Aorta (tissue), 5 donors: ENCODE results near the gene KIAA0753. TPM values are rescaled to one million over a fixed set of nuclear protein-coding genes. Genes with fewer than 3 reads are reported as not detected.

ENCODE experiments used
- ATAC-seq: fragments of 200-7000 bp; cut with Tn5 transposase; one replicate; pipeline ENCODE4 v1.9.1; 2022; ENCODE audit warnings: moderate library complexity; ENCODE audit not compliant: low FRiP score
- DNase-seq, 2 donors: peaks; one replicate each; pipeline ENCODE4 v3.0.0-alpha.2; 2020
- H3K27ac ChIP-seq, 2 donors: one replicate each; pipeline ENCODE4 v1.5.1; 2013; ENCODE audit warnings: low read length in 2 of 2, mild to moderate bottlenecking in 2 of 2, moderate library complexity in 2 of 2, control low read depth in 1 of 2, inconsistent platforms in 1 of 2, low read depth in 1 of 2
- H3K27me3 ChIP-seq, 2 donors: one replicate each; pipeline ENCODE4 v1.6.1; 2013; ENCODE audit warnings: control low read depth in 1 of 2, low read length in 1 of 2, mild to moderate bottlenecking in 1 of 2, moderate library complexity in 1 of 2; ENCODE audit not compliant: insufficient read depth in 2 of 2, control insufficient read depth in 1 of 2
- H3K36me3 ChIP-seq, 2 donors: one replicate each; pipeline ENCODE4 v1.6.1; 2013; ENCODE audit warnings: control low read depth in 1 of 2, low read length in 1 of 2, mild to moderate bottlenecking in 1 of 2; ENCODE audit not compliant: insufficient read depth in 2 of 2, control insufficient read depth in 1 of 2
- H3K4me1 ChIP-seq, 2 donors: one replicate each; pipeline ENCODE4 v1.6.1; 2013; ENCODE audit warnings: low read length in 2 of 2, control low read depth in 1 of 2, mild to moderate bottlenecking in 1 of 2, moderate library complexity in 1 of 2; ENCODE audit not compliant: insufficient read depth in 2 of 2, control insufficient read depth in 1 of 2
- H3K4me3 ChIP-seq, 2 donors: one replicate each; pipeline ENCODE4 v1.5.1; 2013; ENCODE audit warnings: low read length in 2 of 2, control low read depth in 1 of 2, mild to moderate bottlenecking in 1 of 2
- H3K9me3 ChIP-seq: one replicate; pipeline ENCODE4 v1.6.1; 2013; ENCODE audit warnings: mild to moderate bottlenecking, low read length; ENCODE audit not compliant: control insufficient read depth
- WGBS, 2 donors: extraction: QIAGEN DNeasy Blood & Tissue Kit; methylation state at CpG; one replicate each; pipeline ENCODE4 v1.1.7; 2013; 5-methylcytosine and 5-hydroxymethylcytosine counted together
- intact Hi-C, 2 donors: fragments of 100-400 bp; cut with DNase I; formaldehyde crosslinking; loops; one replicate each; pipeline versions ENCODE4 v1.14.2 to v1.15.0; 2022
- polyA plus RNA-seq, 2 donors: library from polyadenylated mRNA; stranded (reverse); fragments of 200-250 nt; gene quantifications; one replicate each; pipeline ENCODE4 v1.2.3, GENCODE V29; 2013
- total RNA-seq, 2 donors: library from RNA; stranded (reverse); fragmentation: NEBNext Ultra II Directional; extraction: Animal tissue kit (Norgen Biotek cat#: 25700); gene quantifications; one replicate each; pipeline ENCODE4 v1.2.1, GENCODE V29; 2021
- donor health status: healthy with polysubstance abuse.
- donor health status: Bipolar disorder and iron deficiency.
- donor health status: DM: no; HTN: no; CAD: no.
- donor health status: DM: no; HTN: no; CAD: no.
- donor health status: DM: yes; HTN: yes; CAD: no.

The KIAA0753 gene
- total and polyA plus RNA-seq, 4 donors, result 2.5 to 20.2 (median 10.3) TPM

GRCh38 chr17:6541886-6542285 lies 98.6 kb downstream of the KIAA0753 start:
- no peaks in the 10 kb centered on the region for H3K27me3 ChIP-seq
- 82 to 84% methylated on average over 4 of the region's 4 CpGs for WGBS, 2 donors
- peaks cover 3% of the 10 kb centered on the region for H3K9me3 ChIP-seq
- DNase-seq (peak in 1 of 2 donors; percentile 15), ATAC-seq (no peak)
- intact Hi-C loops, result no loop called here
- H3K4me3 ChIP-seq, result no peak overlapping the region
- H3K4me1 ChIP-seq, result no peaks in the 10 kb centered on the region
- no peaks in the 10 kb centered on the region for H3K36me3 ChIP-seq
- H3K27ac ChIP-seq, result no peak overlapping the region

DNA sequence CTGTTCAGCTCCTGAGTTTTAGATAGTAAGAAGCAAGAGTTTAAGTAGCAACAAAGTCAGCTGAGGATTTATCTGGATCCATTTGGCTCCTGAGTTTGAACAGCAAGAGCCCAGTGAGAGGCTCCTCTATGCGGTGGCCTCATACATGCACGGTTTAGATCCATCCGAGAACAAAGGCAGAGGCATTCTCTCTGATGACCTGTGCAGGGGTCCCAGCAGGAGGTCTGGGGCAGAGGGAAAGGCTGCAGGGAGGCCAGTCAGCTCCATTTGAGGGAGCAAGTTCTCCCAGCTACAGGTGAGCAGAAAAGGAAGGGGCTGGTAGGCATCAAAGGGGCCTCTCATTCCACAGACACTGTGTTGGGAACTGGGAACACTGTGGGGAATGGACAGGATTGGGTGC lies 100.6 kb downstream of the KIAA0753 start:
- ATAC-seq, result no peak
- Histone ChIP-seq H3K4me1 (no peaks in the 10 kb centered on the region), H3K4me3 (no peak overlapping the region), H3K9me3 (peaks cover 3% of the 10 kb centered on the region), H3K27me3 (no peaks in the 10 kb centered on the region), H3K27ac (no peak overlapping the region), H3K36me3 (no peaks in the 10 kb centered on the region)
- peak in 1 of 2 donors; percentile 23 for DNase-seq
- 54 to 56% methylated on average over 3 of the region's 3 CpGs for WGBS, 2 donors
- intact Hi-C loops, result no loop called here

DNA sequence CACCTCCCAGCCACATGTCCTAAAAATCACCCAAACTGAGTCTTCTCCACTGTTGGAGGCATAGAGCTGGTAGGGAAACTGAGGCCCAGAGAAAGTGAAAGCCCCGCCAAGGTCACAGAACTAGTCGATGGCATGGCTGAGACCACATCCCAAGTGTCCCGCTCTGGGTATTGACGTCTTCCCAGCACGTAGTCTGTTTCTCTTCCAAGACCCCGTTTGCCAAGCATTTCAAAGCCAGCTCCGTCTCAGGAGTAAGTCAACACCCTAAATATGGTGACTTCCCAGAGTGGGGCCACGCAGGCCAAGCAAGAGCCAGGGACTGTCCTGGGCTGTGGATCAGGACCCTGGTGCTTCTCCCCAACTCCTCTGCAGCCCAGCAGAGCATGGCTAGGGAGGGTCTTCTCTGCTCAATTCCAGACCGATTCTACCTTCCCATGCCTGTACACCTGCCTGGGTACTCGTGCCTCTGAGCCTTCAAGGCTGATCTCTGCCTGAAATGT lies 103.9 kb downstream of the KIAA0753 start:
- ATAC-seq, result no peak
- H3K4me3 ChIP-seq, result no peak overlapping the region
- 87% methylated on average over 10 of the region's 10 CpGs for WGBS, 2 donors
- H3K9me3 ChIP-seq, result peaks cover 3% of the 10 kb centered on the region
- DNase-seq, result peak in 1 of 2 donors; percentile 33
- intact Hi-C loops, result no loop called here
- no peaks in the 10 kb centered on the region for H3K27me3 ChIP-seq
- H3K36me3 ChIP-seq, result no peaks in the 10 kb centered on the region
- H3K27ac ChIP-seq, result no peak overlapping the region
- no peaks in the 10 kb centered on the region for H3K4me1 ChIP-seq

- Histone ChIP-seq H3K4me1 (no peaks in the 10 kb centered on the region), H3K36me3 (no peaks in the 10 kb centered on the region), H3K4me3 (no peak overlapping the region), H3K9me3 (peaks cover 3% of the 10 kb centered on the region), H3K27ac (no peak overlapping the region), H3K27me3 (no peaks in the 10 kb centered on the region)
- intact Hi-C loops, result no loop called here
- ATAC-seq (no peak), DNase-seq (peak in 1 of 2 donors; percentile 41)
- 84 to 90% methylated on average over 10 of the region's 10 CpGs for WGBS, 2 donors
These were observed 104.5 kb downstream of the KIAA0753 start for GRCh38 chr17:6536053-6536452.

DNA sequence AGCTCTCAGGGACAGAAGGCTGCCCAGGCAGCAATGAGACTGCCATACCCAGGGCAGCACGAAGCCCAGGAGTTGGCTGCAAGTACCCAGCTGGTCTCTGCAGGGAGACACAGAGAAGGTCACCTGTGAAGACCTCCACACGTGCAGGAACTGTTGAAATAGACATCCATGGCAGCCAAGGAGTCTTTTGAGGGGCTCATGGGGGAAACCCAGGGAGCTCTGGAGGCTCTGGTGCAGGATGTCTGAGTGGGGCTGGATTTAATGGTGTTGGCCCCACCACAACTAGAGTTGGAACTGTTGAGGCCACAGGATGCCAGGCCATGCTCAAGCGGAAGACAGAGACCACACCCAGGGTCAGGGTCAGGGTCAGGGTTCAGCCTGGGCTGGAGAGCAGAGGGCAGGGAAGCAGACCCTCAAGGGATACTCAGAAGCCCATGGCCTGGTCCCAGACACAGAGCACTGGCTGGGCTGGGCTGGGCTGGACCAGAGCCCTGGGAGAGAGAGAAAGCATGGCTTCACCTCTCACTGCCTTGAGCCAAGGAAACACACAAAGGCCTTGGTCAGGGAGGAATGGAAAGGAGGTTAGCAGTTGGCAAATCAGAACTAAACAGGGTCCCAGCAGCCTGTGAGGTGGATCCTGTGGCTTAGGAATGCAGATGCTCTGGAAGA lies 105.5 kb downstream of the KIAA0753 start:
- peak in 1 of 2 donors; percentile 54 for DNase-seq
- 78 to 81% methylated on average over 3 of the region's 3 CpGs for WGBS, 2 donors
- H3K4me3 ChIP-seq, result no peak overlapping the region
- H3K9me3 ChIP-seq, result peaks cover 2% of the 10 kb centered on the region
- intact Hi-C loops, result no loop called here
- no peak for ATAC-seq
- no peaks in the 10 kb centered on the region for H3K4me1 ChIP-seq
- H3K27me3 ChIP-seq, result no peaks in the 10 kb centered on the region
- no peaks in the 10 kb centered on the region for H3K36me3 ChIP-seq
- no peak overlapping the region for H3K27ac ChIP-seq

DNA sequence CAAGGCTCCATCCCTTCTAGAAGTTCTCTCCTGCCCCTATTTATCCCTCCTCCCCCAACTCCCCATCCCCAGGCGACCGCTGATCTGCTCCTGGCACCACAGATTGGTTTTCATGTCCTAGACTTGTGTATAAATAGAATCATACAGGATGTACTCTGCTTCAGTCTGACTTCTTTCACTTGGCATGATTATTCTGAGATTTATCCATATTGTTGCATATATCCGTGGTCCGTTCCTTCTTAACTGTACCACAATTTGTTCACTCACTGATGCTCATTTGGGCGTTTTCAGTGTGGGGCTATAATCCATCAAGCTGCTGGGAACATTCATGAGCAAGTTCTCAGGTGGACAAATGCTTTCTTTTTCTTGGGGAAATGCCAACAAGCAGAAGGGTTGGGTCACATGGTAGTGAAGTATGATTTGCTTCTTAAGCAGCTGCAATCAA lies 108.0 kb downstream of the KIAA0753 start:
- H3K27ac ChIP-seq, result no peak overlapping the region
- intact Hi-C loops, result no loop called here
- H3K36me3 ChIP-seq, result no peaks in the 10 kb centered on the region
- ATAC-seq (no peak), DNase-seq (peak in 1 of 2 donors; percentile 38)
- no peak overlapping the region for H3K4me3 ChIP-seq
- H3K9me3 ChIP-seq, result no peaks in the 10 kb centered on the region
- H3K27me3 ChIP-seq, result no peaks in the 10 kb centered on the region
- H3K4me1 ChIP-seq, result no peaks in the 10 kb centered on the region
- WGBS, 2 donors, result 57 to 77% methylated on average over 5 of the region's 5 CpGs

- WGBS, 2 donors, result 84 to 86% methylated on average over 7 of the region's 7 CpGs
- peak in 1 of 2 donors; percentile 46 for DNase-seq
- Histone ChIP-seq H3K27ac (no peak overlapping the region), H3K36me3 (no peaks in the 10 kb centered on the region), H3K4me1 (no peaks in the 10 kb centered on the region), H3K4me3 (no peak overlapping the region), H3K27me3 (no peaks in the 10 kb centered on the region), H3K9me3 (no peaks in the 10 kb centered on the region)
- intact Hi-C loops, result no loop called here
- ATAC-seq, result no peak
These were observed 108.9 kb downstream of the KIAA0753 start for GRCh38 chr17:6531575-6531974.

GRCh38 chr17:6530324-6530920 lies 110.1 kb downstream of the KIAA0753 start:
- DNase-seq, result peak in 1 of 2 donors; percentile 9
- no peaks in the 10 kb centered on the region for H3K4me1 ChIP-seq
- no peaks in the 10 kb centered on the region for H3K36me3 ChIP-seq
- H3K4me3 ChIP-seq, result no peak overlapping the region
- WGBS, 2 donors, result 75 to 77% methylated on average over 5 of the region's 5 CpGs
- ATAC-seq, result no peak
- intact Hi-C loops, result no loop called here
- no peaks in the 10 kb centered on the region for H3K27me3 ChIP-seq
- H3K9me3 ChIP-seq, result no peaks in the 10 kb centered on the region
- H3K27ac ChIP-seq, result no peak overlapping the region

DNA sequence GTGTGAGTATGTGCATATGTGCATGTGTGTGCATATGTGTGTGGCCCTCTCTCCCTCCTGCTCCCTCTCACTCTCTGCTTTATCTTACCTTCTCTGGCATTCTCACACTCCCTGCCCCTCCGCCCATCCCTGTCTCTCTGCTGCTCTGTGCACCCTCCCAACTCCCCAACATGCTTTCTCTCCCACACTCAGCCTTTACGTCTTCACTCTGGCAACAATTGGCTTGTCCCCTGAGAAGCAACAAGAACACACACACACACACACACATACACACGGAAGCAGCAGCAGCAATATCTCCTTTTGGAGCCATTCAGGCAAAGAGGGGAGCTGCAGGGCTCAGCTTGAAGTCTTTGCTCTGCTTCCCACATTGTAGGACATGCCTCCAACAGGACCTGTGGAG lies 112.0 kb downstream of the KIAA0753 start:
- 57 to 61% methylated on average over 3 of the region's 3 CpGs for WGBS, 2 donors

More for the DNA sequence above, 112.0 kb downstream of the KIAA0753 start:
- no peak for ATAC-seq
- Histone ChIP-seq H3K9me3 (no peaks in the 10 kb centered on the region), H3K4me3 (no peak overlapping the region), H3K27ac (no peak overlapping the region), H3K36me3 (no peaks in the 10 kb centered on the region), H3K27me3 (no peaks in the 10 kb centered on the region), H3K4me1 (no peaks in the 10 kb centered on the region)
- peak in 1 of 2 donors; percentile 20 for DNase-seq
- intact Hi-C loops, result no loop called here
